ENCODE results near the gene SCGB2B2.
A peak's percentile ranks its signal among the peaks of the same experiment; 100 is the strongest.
"Not testable (repeated sequence)": the region's sequence is repeated elsewhere in the genome, so short reads cannot be mapped to it uniquely, and the experiment has no call there.

SCGB2B2 gene

DNA sequence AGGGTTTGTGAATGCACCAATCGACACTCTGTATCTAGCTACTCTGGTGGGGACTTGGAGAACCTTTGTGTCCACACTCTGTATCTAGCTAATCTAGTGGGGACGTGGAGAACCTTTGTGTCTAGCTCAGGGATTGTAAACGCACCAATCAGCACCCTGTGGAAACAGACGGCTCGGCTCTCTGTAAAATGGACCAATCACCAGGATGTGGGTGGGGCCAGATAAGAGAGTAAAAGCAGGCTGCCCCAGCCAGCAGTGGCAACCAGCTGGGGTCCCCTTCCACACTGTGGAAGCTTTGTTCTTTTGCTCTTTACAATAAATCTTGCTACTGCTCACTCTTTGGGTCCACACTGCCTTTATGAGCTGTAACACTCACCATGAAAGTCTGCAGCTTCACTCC lies 8.3 kb downstream of the SCGB2B2 start:
- not testable (repeated sequence) for DNase-seq (ENCODE audit: low spot score)

DNA sequence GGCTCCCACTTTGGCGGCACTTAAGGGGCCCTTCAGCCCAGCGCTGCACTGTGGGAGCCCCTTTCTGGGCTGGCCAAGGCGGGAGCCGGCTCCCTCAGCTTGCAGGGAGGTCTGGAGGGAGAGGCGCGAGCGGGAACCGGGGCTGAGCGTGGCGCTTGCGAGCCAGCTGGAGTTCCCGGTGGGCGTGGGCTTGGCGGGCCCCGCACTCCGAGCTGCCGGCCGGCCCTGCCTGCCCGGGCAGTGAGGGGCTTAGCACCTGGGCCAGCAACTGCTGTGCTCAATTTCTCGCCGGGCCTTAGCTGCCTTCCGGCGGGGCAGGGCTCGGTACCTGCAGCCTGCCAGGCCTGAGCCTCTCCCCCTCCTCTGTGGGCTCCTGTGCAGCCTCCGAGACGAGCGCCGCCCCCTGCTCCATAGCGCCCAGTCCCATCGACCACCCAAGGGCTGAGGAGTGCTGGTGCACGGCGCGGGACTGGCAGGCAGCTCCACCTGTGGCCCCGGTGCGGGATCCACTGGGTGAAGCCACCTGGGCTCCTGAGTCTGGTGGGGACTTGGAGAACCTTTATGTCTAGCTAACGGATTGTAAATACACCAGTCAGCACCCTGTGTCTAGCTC lies 8.8 kb downstream of the SCGB2B2 start:
- not testable (repeated sequence) for DNase-seq (ENCODE audit: low spot score)

GRCh38 chr19:34667349-34668076 lies 9.4 kb downstream of the SCGB2B2 start:
- no peak for DNase-seq (ENCODE audit: low spot score)

- no peak for DNase-seq (ENCODE audit: low spot score)
Measured at GRCh38 chr19:34666958-34667265, 10.0 kb downstream of the SCGB2B2 start.

DNA sequence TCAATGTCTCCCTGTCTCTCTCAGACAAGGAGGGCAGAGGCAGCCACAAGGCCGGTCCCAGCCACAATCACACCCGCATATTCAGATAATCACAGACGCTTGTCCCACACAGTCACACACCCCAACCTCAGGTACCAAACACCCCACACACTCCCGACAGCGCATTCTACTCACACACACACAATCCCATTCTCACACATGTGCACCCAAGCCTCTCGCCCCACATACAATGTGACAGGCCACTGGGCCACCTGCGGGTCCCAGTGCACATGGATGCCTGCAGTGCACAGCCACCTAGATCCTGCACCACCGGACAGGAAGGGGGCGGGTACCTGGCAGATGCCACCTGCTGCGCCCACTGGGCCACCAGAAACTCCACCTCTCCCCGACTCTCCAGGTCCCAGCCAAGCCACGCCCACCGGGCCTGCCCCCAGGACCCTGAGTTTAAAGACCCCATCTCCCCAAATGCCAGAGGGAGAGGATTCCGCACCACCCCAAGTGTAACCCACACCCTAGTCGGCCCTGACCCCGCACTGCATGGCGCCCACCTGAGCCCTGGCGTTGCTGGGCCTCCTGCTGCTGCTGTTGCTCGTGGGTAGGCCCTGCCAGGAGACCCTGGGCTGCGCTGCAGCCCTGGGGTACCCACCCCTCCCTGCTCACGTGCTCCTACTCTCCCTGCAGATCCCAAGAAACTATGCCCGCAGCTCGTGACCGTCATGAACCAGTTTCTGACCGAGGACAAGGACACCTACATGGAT lies 10.6 kb downstream of the SCGB2B2 start:
- DNase-seq (ENCODE audit: low spot score), result no peak

- not testable (repeated sequence) for DNase-seq (ENCODE audit: low spot score)
Measured at GRCh38 chr19:34665275-34665674, 11.7 kb downstream of the SCGB2B2 start.

GRCh38 chr19:34664870-34665269 lies 12.1 kb downstream of the SCGB2B2 start:
- no peak for DNase-seq (ENCODE audit: low spot score)

DNA sequence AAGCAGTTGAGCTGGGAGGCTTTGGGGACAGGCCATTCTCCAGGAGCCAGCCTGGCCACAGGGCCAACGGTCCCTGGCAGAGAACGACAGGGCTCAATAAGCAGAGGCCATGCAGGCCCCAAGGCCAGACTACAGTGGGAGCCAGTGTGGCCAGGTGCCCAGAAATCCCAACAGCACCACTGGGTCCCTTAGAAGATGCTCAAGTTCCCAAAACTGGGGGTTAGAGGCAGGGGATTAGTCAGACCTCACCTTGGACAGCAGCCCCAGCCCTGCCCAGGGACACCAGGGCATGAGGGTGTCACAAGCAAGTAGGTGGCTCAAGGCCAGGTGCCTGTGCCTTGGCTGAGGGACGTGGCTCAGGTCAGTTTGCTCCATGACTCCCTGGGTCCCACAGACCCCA lies 12.8 kb downstream of the SCGB2B2 start:
- DNase-seq (ENCODE audit: low spot score), result no peak

DNA sequence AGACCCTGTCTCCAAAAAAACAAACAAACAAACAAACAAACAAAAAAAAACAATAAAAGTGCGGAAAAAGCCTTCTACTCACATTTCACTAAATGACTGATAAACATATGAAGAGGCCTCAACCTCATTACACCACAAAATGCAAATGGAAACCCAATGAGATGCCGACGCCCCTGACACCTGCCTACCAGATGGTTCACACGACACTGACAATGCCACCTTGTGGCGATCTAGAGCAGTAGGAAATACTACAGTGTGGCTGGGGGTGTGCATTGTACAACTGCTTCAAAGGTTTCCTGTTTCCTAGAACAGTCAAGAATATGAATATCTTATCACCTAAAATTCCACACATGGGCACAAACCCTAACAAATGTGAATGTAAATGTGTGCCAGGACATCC lies 14.0 kb downstream of the SCGB2B2 start:
- DNase-seq (ENCODE audit: low spot score), result peak; percentile 29

- no peak for DNase-seq (ENCODE audit: low spot score)
Measured at GRCh38 chr19:34661357-34661756, 15.6 kb downstream of the SCGB2B2 start.

- DNase-seq (ENCODE audit: low spot score), result no peak
Measured at GRCh38 chr19:34655651-34656050, 21.3 kb downstream of the SCGB2B2 start.

GRCh38 chr19:34654796-34655195 lies 22.2 kb downstream of the SCGB2B2 start:
- DNase-seq (ENCODE audit: low spot score), result no peak

GRCh38 chr19:34651747-34652146 lies 25.2 kb downstream of the SCGB2B2 start:
- DNase-seq (ENCODE audit: low spot score), result no peak

DNA sequence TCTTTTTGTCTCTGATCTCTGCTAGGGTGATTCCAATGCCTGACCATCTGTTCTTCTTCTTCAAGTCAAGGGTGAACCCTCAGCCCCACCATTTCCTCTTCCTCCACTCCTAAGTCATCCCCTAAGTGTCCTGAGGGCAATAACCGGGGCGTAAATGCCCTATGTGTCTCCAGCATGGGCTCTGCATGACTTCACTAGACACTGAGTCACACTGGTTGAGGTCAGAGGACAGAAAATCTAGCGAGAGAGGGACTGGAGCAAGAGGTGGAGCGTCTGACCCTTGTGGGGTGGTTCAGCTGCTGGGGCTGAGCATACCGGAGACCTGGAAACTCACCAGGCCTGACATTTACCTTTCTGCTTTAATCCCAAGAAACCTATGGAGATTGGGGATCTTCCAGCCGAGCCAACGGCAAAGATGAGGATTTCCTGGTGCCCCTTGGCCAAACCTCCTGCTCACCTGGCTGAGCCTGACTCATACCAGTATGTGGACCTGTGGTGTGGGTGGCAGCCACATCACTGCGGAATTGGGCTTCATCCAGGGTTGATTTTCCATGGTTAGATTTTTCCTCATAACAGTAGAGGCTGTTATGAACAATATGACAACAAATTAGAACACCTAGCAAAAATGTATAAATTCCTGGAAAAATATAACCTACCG lies 26.9 kb downstream of the SCGB2B2 start:
- no peak for DNase-seq (ENCODE audit: low spot score)

DNA sequence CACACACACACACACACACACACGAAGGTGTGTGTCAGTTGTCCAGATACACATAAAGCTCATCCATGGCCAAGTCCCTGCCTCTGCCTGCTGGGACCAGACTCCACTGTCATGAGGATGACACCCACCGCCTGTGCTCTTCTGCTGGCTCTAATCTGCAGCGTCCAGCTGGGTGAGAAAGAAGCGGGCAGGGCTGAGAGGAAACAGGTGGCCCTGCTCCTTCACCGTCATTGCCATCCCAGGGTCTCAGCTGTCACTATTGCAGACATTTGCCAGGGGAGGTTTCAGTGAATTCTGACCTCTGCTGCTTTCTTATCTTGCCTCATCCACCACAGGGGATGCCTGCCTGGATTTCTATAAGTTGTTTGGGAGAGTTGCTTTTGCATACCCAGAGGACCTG lies 31.4 kb downstream of the SCGB2B2 start:
- peak; percentile 73 for DNase-seq (ENCODE audit: low spot score)

DNA sequence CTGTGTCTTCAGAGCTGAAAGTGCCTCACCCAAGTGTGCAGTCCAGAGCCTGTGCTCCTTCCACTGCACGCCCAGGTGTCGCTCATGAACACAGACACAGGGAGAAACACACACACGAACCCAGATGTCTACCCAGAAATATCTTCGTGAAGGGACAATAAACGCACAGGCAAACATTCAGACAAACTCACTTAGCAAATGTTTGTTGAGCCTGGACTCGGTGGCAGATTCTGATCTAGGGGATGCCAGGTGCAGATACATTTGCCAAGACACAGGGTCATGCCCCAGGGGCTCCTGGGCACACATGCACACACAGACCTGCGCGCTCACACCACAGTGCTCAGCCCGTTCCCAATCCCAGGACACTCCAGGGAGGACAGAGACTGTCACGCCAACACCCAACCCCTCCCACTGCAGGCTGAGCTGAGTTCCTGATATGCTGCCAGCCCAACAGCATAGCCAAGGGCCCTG lies 31.9 kb downstream of the SCGB2B2 start:
- DNase-seq (ENCODE audit: low spot score), result peak; percentile 62

- DNase-seq (ENCODE audit: low spot score), result no peak
Measured at GRCh38 chr19:34642241-34642640, 34.7 kb downstream of the SCGB2B2 start.

GRCh38 chr19:34639491-34640085 lies 37.4 kb downstream of the SCGB2B2 start:
- peak; percentile 85 for DNase-seq (ENCODE audit: low spot score)

GRCh38 chr19:34633802-34634201 lies 43.2 kb downstream of the SCGB2B2 start:
- no peak for DNase-seq (ENCODE audit: low spot score)
